PC-9 (cell line): ENCODE measurements around the gene FOXP1. TPM values are rescaled to one million over a fixed set of nuclear protein-coding genes. Genes with fewer than 3 reads are reported as not detected.

ENCODE experiments used
- BruUV-seq: library from RNA; stranded (reverse); fragments of 400-500 nt; replicated peaks from 2 replicates; lab custom pipeline; 2021; lab: Mats Ljungman, UMichigan
- CTCF ChIA-PET: fragments of 300-600 bp; sonication (Branson Sonifier 250); formaldehyde crosslinking; loops from one replicate; lab custom pipeline; 2022; ENCODE audit warnings: antibody characterized with exemption; lab: Charles Lee
- POLR2A ChIA-PET: fragments of 300-600 bp; sonication (Branson Sonifier 250); formaldehyde crosslinking; loops from one replicate; lab custom pipeline; 2022; ENCODE audit warnings: antibody characterized with exemption; ENCODE audit not compliant: unreplicated experiment; lab: Charles Lee
- DNase-seq, 2 experiments: peaks; one replicate each; pipeline versions ENCODE4 v3.0.0 to v3.0.0-alpha.2; 2015 to 2022; ENCODE audit warnings: mixed read lengths in 1 of 2
- H2AFZ ChIP-seq: fragments of 200-600 bp; sonication (generic); 2 replicates; pipeline ENCODE4 v1.8.1; 2017; ENCODE audit warnings: antibody characterized with exemption
- H3F3A ChIP-seq: fragments of 200-600 bp; sonication (generic); 2 replicates; pipeline ENCODE4 v1.8.1; 2017; ENCODE audit warnings: antibody characterized with exemption, mild to moderate bottlenecking, low read depth; ENCODE audit not compliant: insufficient read depth
- H3K27ac ChIP-seq: fragments of 200-600 bp; sonication (generic); 2 replicates; pipeline ENCODE4 v1.6.1; 2016; ENCODE audit warnings: mixed run types
- H3K27me3 ChIP-seq: fragments of 200-600 bp; sonication (generic); 2 replicates; pipeline ENCODE4 v1.6.1; 2016; ENCODE audit warnings: low read depth, mixed run types; ENCODE audit not compliant: insufficient read depth
- H3K36me3 ChIP-seq: fragments of 200-600 bp; sonication (generic); 2 replicates; pipeline ENCODE4 v1.6.1; 2016; ENCODE audit warnings: low read depth, mixed run types
- H3K4me1 ChIP-seq: fragments of 200-600 bp; sonication (generic); replicated peaks from 2 replicates; pipeline ENCODE4 v1.6.1; 2016; ENCODE audit warnings: mixed run types; ENCODE audit not compliant: insufficient read depth
- H3K4me2 ChIP-seq: fragments of 200-600 bp; sonication (generic); 2 replicates; pipeline ENCODE4 v1.6.1; 2017; ENCODE audit warnings: mixed run types
- H3K4me3 ChIP-seq: fragments of 200-600 bp; sonication (generic); 2 replicates; pipeline ENCODE4 v1.6.1; 2016; ENCODE audit warnings: mixed run types
- H3K79me2 ChIP-seq: fragments of 200-600 bp; sonication (generic); 2 replicates; pipeline ENCODE4 v1.6.1; 2017; ENCODE audit warnings: low read depth, mixed run types
- H3K9me2 ChIP-seq: fragments of 200-600 bp; sonication (generic); 2 replicates; pipeline ENCODE4 v1.8.1; 2017; ENCODE audit warnings: mild to moderate bottlenecking; ENCODE audit not compliant: insufficient read depth
- H3K9me3 ChIP-seq: fragments of 200-600 bp; sonication (generic); 2 replicates; pipeline ENCODE4 v1.8.1; 2016; ENCODE audit warnings: low read depth; ENCODE audit not compliant: insufficient read depth
- H4K20me1 ChIP-seq: fragments of 200-600 bp; sonication (generic); 2 replicates; pipeline ENCODE4 v1.8.1; 2017; ENCODE audit not compliant: insufficient read depth
- EZH2 ChIP-seq: fragments of 200-600 bp; sonication (generic); IDR thresholded peaks from 2 replicates; pipeline ENCODE4 v1.8.0; 2017; ENCODE audit warnings: antibody characterized with exemption, low read depth
- intact Hi-C: fragments of 100-400 bp; cut with micrococcal nuclease; formaldehyde crosslinking; loops from one replicate; pipeline ENCODE4 v1.10.0; 2022; ENCODE audit not compliant: unreplicated experiment
- total RNA-seq: library from RNA; stranded (reverse); gene quantifications from 2 replicates; pipeline ENCODE4 v1.2.3, GENCODE V29; 2021
- TF ChIP-seq, protein P1 (sequence below): fragments of 200-600 bp; sonication (generic); conservative IDR thresholded peaks from 2 replicates; pipeline ENCODE4 v1.6.1; 2017; ENCODE audit warnings: mixed run types, antibody characterized with exemption, mild to moderate bottlenecking, moderate library complexity

Gene FOXP1
- total RNA-seq, 1 experiment from 2014 or later = 33.3 TPM

DNA sequence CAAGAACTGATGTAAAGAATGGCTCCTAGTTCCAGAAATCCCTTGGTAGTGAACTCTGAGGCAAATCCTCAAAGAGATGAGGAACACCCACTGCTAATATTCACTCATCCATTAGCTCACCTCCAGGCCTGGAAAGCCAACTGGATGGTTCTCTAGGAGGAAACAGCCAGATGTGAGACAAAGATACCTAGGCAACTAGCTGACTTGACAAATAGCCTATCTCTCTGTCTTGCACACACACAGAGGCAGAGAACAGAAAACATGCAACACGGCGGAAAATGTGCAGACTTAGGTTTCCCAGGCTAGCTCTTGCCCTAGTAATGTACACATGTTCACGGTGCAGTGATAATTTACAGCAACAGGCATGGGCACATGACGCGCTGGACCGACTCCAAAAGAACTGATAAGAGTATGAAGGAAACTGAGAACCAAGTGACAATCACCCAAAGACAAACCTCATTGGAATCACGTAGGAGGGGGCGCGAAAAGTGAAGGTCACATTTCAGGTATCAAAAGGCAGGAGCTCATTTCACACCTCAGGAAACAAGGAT lies 318.1 kb downstream of the FOXP1 start:
- ChIA-PET POLR2A (no interaction called here), CTCF (no interaction called here)
- H3K9me3 ChIP-seq = no peaks in the 10 kb centered on the region
- intact Hi-C loops = no loop called here
- no peaks in the 10 kb centered on the region for H3K9me2 ChIP-seq
- no peaks in the 10 kb centered on the region for H3K36me3 ChIP-seq
- no peak overlapping the region for H3K27ac ChIP-seq
- DNase-seq = no peak
- no peaks in the 10 kb centered on the region for H4K20me1 ChIP-seq
- no peaks in the 10 kb centered on the region for H3K4me1 ChIP-seq
- TF ChIP-seq, protein P1, sequence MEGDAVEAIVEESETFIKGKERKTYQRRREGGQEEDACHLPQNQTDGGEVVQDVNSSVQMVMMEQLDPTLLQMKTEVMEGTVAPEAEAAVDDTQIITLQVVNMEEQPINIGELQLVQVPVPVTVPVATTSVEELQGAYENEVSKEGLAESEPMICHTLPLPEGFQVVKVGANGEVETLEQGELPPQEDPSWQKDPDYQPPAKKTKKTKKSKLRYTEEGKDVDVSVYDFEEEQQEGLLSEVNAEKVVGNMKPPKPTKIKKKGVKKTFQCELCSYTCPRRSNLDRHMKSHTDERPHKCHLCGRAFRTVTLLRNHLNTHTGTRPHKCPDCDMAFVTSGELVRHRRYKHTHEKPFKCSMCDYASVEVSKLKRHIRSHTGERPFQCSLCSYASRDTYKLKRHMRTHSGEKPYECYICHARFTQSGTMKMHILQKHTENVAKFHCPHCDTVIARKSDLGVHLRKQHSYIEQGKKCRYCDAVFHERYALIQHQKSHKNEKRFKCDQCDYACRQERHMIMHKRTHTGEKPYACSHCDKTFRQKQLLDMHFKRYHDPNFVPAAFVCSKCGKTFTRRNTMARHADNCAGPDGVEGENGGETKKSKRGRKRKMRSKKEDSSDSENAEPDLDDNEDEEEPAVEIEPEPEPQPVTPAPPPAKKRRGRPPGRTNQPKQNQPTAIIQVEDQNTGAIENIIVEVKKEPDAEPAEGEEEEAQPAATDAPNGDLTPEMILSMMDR = no peak
- TF ChIP-seq EZH2 = no peak
- no peak overlapping the region for H3K4me3 ChIP-seq
- no peak overlapping the region for H2AFZ ChIP-seq
- no TSS peak for BruUV-seq
- no peak overlapping the region for H3K4me2 ChIP-seq
- H3F3A ChIP-seq = no peaks in the 10 kb centered on the region
- H3K27me3 ChIP-seq = no peaks in the 10 kb centered on the region
- H3K79me2 ChIP-seq = no peaks in the 10 kb centered on the region

DNA sequence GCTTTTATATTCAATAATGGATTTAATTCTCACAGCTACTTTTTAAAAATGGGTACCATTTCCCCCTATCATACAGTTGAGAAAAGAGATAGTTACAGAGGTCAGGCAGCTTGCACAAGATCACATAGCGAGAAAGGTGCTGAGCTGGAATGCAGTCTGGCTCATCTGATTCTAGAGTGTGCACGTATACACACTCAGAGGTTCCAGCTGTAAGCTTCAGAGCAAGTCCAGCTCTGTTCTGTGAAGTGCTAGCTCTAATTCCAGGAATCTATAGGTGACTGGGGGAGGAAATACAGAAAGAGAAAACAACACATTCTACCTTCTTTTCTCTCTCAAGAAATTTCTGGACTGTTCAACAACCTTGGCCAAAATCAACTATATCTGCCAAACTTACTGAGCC lies 318.7 kb downstream of the FOXP1 start:
- ChIA-PET POLR2A (no interaction called here), CTCF (no interaction called here)
- no peaks in the 10 kb centered on the region for H4K20me1 ChIP-seq
- no peaks in the 10 kb centered on the region for H3K79me2 ChIP-seq
- H3K9me3 ChIP-seq = no peaks in the 10 kb centered on the region
- no peaks in the 10 kb centered on the region for H3F3A ChIP-seq
- no peak overlapping the region for H3K4me2 ChIP-seq
- no peak overlapping the region for H2AFZ ChIP-seq
- BruUV-seq = no TSS peak
- no peaks in the 10 kb centered on the region for H3K9me2 ChIP-seq
- no peak for TF ChIP-seq EZH2
- TF ChIP-seq, protein P1 = no peak
- H3K4me3 ChIP-seq = no peak overlapping the region
- no peak for DNase-seq
- no peaks in the 10 kb centered on the region for H3K27me3 ChIP-seq
- intact Hi-C loops = no loop called here
- H3K4me1 ChIP-seq = no peaks in the 10 kb centered on the region
- H3K36me3 ChIP-seq = no peaks in the 10 kb centered on the region
- H3K27ac ChIP-seq = no peak overlapping the region

DNA sequence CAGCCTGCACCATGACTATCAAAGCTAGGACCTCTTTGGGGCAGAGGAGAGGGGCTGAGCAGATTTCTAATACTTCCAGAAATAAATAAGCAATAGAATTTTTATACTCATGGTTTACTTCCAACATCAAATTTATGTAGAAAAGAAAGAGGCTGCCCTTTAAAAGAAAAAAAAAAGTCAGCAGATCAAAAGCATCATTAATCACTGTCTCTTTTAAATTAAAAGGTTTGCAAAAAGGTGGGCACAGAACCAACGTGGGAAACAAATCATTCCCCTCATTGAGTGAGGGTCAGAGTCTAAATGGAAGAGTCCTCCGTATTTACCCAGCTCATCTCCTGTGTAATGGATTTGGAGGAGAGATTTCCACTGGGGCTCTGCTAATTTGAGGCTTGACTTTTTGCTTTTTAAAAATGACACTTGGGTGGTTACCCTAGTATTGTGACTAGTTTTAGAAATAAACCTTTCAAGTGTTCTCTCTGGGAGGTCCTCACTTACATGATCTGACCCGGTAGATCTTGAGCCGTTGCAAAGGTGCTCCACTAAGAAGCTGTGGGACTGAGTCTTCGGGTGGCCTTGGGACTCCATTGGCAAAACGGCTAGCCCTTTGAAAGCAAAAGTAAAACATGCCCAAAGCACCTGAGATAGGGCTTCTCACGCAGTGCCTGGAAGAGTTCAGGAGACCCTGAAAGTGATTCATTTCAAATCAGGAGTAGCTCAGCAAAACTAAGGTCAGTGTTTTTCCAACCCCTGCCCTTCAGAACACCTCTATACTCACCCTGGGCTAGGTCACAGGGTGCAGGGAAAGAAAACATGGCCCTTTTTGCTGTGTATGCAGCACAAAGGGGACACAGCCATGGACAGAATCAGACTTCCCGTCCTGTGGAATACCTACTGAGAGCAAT lies 320.9 kb downstream of the FOXP1 start:
- no peak overlapping the region for H3K4me2 ChIP-seq
- no peak overlapping the region for H2AFZ ChIP-seq
- POLR2A ChIA-PET = no interaction called here
- H3K9me3 ChIP-seq = no peaks in the 10 kb centered on the region
- CTCF ChIA-PET = no interaction called here
- no peaks in the 10 kb centered on the region for H4K20me1 ChIP-seq
- no peaks in the 10 kb centered on the region for H3K36me3 ChIP-seq
- H3K9me2 ChIP-seq = no peaks in the 10 kb centered on the region
- no peak overlapping the region for H3K27ac ChIP-seq
- H3F3A ChIP-seq = no peaks in the 10 kb centered on the region
- H3K4me1 ChIP-seq = no peaks in the 10 kb centered on the region
- TF ChIP-seq EZH2 = no peak
- TF ChIP-seq, protein P1 = no peak
- no peak for DNase-seq
- no peak overlapping the region for H3K4me3 ChIP-seq
- no peaks in the 10 kb centered on the region for H3K79me2 ChIP-seq
- H3K27me3 ChIP-seq = no peaks in the 10 kb centered on the region
- intact Hi-C loops = no loop called here
- BruUV-seq = no TSS peak
